IPS DF 6.9 (cell line): ENCODE data around the gene RXRA.
"Not testable (repeated sequence)": the region's sequence is repeated elsewhere in the genome, so short reads cannot be mapped to it uniquely, and the experiment has no call there.

Experiments
- DNase-seq: peaks from one replicate; pipeline ENCODE4 v3.0.0-alpha.2; 2013; ENCODE audit warnings: low read depth, low spot score
- H3K27ac ChIP-seq: one replicate; pipeline ENCODE4 v1.5.1; 2013; ENCODE audit warnings: low read length, control low read depth
- H3K27me3 ChIP-seq: 2 replicates; pipeline ENCODE4 v1.6.1; 2013; ENCODE audit warnings: mild to moderate bottlenecking, low read length; ENCODE audit not compliant: control insufficient read depth, insufficient read depth
- H3K36me3 ChIP-seq: 2 replicates; pipeline ENCODE4 v1.6.1; 2013; ENCODE audit warnings: low read length; ENCODE audit not compliant: control insufficient read depth, insufficient read depth
- H3K4me1 ChIP-seq: 2 replicates; pipeline ENCODE4 v1.6.1; 2013; ENCODE audit warnings: low read length; ENCODE audit not compliant: control insufficient read depth, insufficient read depth
- H3K4me3 ChIP-seq: 2 replicates; pipeline ENCODE4 v1.5.1; 2013; ENCODE audit warnings: mild to moderate bottlenecking, low read length
- H3K9me3 ChIP-seq: 2 replicates; pipeline ENCODE4 v1.6.1; 2013; ENCODE audit warnings: low read length, inconsistent platforms; ENCODE audit not compliant: control insufficient read depth, insufficient read depth
- WGBS: extraction: QIAGEN DNeasy Blood & Tissue Kit; methylation state at CpG from one replicate; pipeline ENCODE4 v1.1.7; 2013; ENCODE audit warnings: mixed read lengths, missing lambda C conversion rate; ENCODE audit not compliant: insufficient read length, insufficient coverage; 5-methylcytosine and 5-hydroxymethylcytosine counted together

The RXRA gene

DNA sequence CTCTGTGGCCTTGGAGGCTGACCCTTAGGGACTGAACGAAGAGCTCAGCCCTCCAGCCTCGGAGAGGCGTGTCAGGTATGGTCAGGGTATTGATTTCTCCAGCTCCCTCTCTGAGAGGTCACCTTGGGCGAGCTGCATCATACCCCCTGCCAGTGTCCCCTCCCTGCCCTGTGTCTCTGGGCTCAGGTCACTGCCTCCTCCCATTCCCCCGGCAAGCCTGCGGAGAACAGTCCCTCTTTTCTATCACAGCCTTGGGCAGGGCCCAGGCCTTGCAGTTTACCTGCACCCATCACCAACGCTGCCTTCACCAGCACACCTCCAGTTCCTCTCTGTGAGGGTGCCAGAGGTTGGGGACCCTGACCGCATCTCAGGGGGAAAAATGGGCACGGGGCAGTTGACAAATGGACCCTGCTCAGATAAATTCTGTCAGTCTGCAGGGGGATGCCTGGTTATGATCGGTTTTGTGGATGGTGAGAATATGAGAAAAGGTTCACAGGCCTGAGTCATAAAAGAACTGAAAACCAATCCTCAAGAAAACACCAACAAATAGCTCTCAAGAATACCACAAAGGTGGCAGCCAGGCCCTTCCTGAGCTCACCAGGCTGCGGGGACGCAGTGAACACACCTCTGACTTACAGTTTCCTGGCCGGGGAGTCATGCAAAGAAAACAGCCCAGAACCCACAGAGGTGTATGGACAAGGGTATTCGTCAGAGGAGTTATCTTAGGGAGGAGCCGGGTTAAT, 24.7 kb upstream of the RXRA start:
- Histone ChIP-seq H3K36me3 (no peaks in the 10 kb centered on the region), H3K27ac (no peak overlapping the region), H3K27me3 (no peaks in the 10 kb centered on the region), H3K4me1 (no peaks in the 10 kb centered on the region), H3K9me3 (no peaks in the 10 kb centered on the region), H3K4me3 (no peak overlapping the region)
- no peak for DNase-seq
- WGBS: no CpG with 5 or more reads among the region's 15 CpGs

DNA sequence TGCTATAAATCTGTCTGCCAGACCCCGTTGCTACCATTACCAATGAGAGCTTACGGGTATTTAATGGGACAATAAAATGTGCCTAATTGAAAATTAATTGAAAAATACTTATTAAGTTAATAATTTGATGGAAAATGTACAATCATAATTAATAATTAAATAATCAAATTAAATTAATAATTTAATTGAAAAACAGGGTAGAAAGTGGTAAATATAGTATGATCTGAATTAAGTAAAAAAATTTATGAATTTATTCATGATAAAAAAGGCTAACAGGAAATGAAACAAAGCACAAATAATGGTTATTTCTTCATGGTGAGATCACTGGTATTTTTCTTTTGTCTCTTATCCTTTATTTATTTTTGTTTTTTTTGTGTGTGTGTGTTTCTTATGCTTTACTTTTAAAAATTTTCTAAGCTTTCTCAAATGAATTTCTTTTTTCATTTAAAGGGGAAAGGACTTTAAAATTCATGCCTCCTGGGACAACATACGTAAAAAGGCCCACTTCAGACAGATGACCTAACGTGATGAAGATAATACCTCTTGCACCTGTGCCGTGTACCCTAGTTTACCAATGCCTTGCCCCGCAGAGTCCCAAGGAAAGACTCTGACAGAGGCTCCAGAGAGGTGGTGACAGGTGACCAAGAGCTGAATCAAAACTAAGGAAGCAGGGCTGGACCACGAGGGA, 24.0 kb upstream of the RXRA start:
- no peak for DNase-seq
- no peak overlapping the region for H3K27ac ChIP-seq
- no CpG with 5 or more reads among the region's 7 CpGs for WGBS
- H3K4me1 ChIP-seq: no peaks in the 10 kb centered on the region
- H3K4me3 ChIP-seq: no peak overlapping the region
- H3K9me3 ChIP-seq: no peaks in the 10 kb centered on the region
- H3K36me3 ChIP-seq: no peaks in the 10 kb centered on the region
- no peaks in the 10 kb centered on the region for H3K27me3 ChIP-seq

DNA sequence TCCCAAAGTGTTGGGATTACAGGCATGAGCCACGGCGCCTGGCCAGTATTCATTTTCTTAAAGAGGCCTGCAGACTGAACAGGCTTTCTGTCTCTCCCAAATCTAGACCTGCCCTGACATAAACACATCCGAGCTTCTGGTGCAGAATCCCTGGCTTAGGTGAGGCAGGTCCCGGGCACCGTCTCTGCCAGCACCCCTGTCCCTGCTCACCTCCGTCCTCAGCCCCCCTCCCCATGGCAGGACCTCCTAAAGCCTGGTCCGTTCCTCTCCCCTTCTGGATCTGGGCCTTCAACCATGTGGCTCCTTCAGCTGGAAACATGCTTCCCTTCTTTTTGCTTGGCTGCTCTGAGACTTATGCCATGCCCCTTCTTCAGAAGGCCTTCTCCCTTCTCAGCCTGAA, 22.7 kb upstream of the RXRA start:
- WGBS: no CpG with 5 or more reads among the region's 7 CpGs
- H3K4me1 ChIP-seq: no peaks in the 10 kb centered on the region
- no peak overlapping the region for H3K4me3 ChIP-seq
- DNase-seq: no peak
- H3K36me3 ChIP-seq: no peaks in the 10 kb centered on the region
- H3K27me3 ChIP-seq: no peaks in the 10 kb centered on the region
- H3K27ac ChIP-seq: no peak overlapping the region
- no peaks in the 10 kb centered on the region for H3K9me3 ChIP-seq

DNA sequence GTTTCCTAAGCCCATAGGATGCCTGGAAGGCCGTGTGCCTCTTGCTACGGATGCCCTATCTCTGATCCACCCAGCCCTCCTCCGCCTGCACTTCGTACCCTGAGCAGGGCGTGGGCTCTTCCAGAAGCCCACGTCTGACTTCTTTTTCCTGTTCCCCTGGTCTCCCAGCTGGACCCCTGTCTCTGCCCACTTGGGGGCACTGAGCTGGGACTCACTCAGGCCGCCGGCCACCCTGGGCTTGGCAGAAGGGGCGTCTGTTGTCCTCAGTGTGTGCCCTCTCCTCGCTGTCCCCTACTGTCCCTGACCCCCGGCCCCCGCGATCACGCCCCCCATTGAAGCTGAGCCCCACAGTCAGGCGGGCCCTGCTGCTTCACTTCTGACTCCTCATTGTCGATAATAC, 22.0 kb upstream of the RXRA start:
- no peaks in the 10 kb centered on the region for H3K36me3 ChIP-seq
- no peaks in the 10 kb centered on the region for H3K4me1 ChIP-seq
- no CpG with 5 or more reads among the region's 16 CpGs for WGBS

DNA sequence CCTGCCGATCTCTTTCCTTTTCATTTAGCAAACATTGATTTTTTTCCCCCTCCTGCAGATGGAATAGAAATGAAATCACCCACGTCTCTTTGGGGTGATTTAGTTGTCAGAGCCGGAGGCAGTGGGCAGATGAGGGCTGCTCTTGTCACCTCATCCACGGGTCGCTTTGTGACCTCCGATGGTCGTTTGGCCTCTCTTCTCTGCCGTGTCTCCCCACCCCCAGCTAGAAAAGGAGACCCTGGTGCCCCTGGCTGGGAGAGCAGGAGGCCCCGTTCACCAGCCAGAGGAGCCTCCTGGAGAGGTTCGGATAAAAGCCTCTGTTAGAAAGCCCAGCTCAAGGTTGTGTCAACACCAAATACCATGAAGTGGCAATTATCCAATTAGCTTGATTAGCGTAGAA, 21.6 kb upstream of the RXRA start:
- no peaks in the 10 kb centered on the region for H3K27me3 ChIP-seq
- H3K9me3 ChIP-seq: no peaks in the 10 kb centered on the region
- DNase-seq: no peak
- no peak overlapping the region for H3K4me3 ChIP-seq
- WGBS: no CpG with 5 or more reads among the region's 11 CpGs
- H3K27ac ChIP-seq: no peak overlapping the region
- no peaks in the 10 kb centered on the region for H3K4me1 ChIP-seq
- no peaks in the 10 kb centered on the region for H3K36me3 ChIP-seq

More for the DNA sequence above, 22.0 kb upstream of the RXRA start:
- H3K27ac ChIP-seq: no peak overlapping the region
- H3K4me3 ChIP-seq: no peak overlapping the region
- H3K27me3 ChIP-seq: no peaks in the 10 kb centered on the region
- DNase-seq: no peak
- H3K9me3 ChIP-seq: no peaks in the 10 kb centered on the region

DNA sequence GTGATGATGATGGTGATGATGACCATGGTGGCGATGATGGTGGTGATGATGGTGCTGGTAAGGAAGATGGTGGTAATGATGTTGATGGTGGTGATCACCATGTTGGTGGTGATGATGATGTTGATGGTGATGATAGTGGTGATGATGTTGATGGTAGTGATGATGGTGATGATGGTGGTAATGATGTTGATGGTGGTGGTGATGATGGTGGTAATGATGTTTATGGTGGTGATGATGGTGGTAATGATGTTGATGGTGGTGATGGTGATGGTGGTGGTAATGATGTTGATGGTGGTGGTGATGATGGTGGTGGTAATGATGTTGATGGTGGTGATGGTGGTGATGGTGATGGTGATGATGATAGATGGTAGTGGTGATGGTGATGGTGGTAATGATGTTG, 20.7 kb upstream of the RXRA start:
- Histone ChIP-seq H3K27ac (no peak overlapping the region), H3K27me3 (no peaks in the 10 kb centered on the region), H3K4me3 (no peak overlapping the region), H3K9me3 (no peaks in the 10 kb centered on the region), H3K4me1 (no peaks in the 10 kb centered on the region), H3K36me3 (no peaks in the 10 kb centered on the region)
- DNase-seq: no peak
- WGBS: no CpG with 5 or more reads among the region's 1 CpG

DNA sequence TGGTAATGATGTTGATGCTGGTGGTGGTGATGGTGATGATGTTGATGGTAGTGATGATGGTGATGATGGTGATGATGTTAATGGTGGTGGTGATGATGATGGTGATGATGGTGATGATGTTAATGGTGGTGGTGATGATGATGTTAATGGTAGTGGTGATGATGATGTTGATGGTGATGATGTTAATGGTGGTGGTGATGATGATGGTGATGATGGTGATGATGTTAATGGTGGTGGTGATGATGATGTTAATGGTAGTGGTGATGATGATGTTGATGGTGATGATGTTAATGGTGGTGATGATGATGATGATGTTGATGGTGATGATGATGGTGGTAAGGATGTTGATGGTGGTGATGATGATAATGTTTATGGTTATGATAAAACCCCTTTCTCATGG, 20.2 kb upstream of the RXRA start:
- not testable (repeated sequence) for H3K4me3 ChIP-seq, H3K27me3 ChIP-seq, DNase-seq, H3K36me3 ChIP-seq, H3K4me1 ChIP-seq, H3K9me3 ChIP-seq, H3K27ac ChIP-seq

DNA sequence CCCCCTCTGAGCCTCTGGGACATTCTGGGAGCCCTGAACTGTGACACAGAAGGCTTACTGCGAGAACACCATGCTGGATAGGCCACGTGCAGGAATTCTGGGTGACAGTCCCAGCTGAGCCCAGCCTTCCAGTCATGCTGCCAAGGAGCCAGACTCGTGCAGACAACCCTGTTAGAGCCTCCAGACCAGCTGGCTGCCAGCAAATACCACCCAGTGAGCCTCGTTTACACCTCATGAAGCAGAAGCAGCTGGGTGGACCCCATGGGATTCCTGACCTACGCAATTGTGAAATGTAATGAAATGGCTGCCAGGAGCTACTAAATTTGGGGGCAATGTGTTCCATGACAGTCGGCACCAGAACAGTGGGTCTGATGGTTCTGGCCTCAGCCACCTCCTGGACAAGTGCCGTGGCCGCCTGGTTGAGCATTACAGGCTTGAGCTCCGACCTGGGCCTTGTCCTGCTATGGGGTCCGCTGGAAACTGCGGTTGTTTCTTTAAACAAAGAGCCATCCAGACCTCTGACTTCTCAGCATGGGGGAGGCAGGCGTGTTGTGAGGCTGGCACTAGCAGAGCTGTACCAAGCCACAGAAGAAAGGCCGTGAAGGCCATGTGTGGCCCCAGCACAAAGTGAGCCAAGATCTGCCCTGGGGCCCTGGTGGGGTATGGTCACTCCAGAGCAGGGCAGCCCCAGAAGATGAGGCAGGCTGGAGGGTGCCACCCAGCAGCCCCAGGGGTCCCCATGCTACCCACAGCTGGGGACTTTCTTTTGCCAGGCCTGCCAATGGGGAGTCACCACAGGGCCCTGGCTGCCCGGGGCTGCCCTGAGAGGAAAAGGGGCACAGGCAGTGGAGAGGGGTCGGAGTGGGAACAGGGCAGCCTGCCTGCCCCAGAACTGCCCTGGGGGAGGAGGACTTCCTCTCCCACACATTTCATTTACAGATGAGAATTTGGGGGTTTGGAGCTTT, 19.3 kb upstream of the RXRA start:
- DNase-seq: no peak
- Histone ChIP-seq H3K27me3 (no peaks in the 10 kb centered on the region), H3K27ac (no peak overlapping the region), H3K4me3 (no peak overlapping the region; the same call in 1 of the 2 replicates), H3K36me3 (no peaks in the 10 kb centered on the region), H3K9me3 (no peaks in the 10 kb centered on the region), H3K4me1 (no peaks in the 10 kb centered on the region)
- no CpG with 5 or more reads among the region's 15 CpGs for WGBS

DNA sequence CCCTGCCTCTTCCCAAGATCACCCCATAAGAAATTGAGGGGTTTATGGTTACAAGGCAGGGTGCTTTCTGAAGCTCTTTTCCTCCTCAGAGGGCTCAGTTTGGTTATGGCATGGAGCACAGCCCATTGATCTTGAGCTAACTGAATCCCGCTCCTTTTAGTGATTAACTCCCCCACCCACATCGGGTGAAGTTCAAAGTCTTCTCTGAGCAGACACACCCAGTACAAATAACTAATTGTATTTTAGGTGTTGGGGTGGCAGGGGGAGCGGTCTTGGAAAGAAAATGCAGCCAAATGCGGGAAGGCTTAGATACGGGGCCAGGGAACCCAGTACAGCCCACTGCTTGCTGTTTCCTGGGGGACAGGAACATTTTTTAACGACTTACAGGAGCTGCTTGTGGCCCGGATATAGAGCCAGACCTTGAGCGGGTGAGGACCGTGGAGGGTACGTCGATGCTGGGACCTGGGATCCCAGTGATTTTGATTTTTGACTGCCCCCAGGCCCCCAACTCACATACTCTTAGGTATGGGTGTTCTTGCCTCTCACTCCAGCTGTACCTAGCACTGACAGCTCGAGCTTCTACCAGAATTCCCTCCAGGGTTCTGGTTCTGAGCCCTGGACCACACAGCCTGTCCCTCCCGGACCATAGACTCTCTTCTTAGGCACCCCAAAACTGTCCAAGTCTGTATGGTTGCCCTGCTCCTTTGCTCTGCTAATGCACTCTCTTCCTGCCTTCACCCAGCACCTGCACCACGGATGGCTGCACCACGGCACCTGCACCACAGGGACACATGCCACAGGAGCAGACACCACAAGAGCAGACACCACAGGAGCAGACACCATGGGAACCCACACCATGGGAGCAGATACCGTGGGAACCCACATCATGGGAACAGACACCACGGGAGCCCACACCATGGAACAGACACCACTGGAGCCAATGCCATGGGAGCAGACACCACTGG, 18.3 kb upstream of the RXRA start:
- H3K4me1 ChIP-seq: no peaks in the 10 kb centered on the region
- no peaks in the 10 kb centered on the region for H3K9me3 ChIP-seq
- H3K36me3 ChIP-seq: no peaks in the 10 kb centered on the region
- H3K27ac ChIP-seq: no peak overlapping the region
- H3K4me3 ChIP-seq: no peak overlapping the region
- H3K27me3 ChIP-seq: no peaks in the 10 kb centered on the region
- WGBS: no CpG with 5 or more reads among the region's 17 CpGs
- no peak for DNase-seq
